ENCODE measurements around the gene DCLK1.

The DCLK1 gene

DNA sequence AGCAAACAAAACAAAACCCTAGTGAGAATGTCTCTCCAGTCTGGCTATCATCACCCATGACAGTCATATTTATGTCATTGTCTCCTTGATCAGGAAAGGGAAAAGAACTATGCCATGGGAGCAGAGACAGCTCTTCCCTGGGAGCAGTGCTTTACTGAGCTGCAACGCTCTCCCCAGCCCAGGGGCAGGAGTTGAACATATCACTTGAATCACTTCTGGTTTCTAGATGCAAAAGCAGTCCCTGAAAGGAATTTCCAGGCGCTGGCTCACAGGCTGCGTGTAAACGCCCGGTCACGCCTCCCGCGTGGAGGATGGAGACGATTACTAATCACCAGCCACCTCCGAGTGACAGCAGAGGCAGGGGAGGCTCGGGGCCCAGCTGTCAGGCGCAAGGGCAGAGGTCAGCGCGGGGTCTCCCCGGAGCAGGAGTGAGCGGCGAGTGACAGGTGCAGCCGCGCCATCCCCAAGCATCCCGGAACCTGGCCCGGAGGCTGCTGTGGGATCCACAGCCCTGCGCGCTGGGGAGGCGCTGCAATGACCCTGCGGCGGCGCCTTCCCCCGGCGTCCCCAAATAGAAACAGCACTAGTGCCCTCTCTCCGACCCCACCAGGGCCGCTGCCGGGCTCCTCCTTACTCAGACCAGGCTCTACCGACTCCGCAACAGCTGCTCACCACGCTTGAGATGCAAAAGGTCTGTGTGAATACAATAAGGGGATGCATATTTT, 23.5 kb upstream of the DCLK1 start:
- H3K4me3 ChIP-seq (replicated peaks; ENCODE audit: insufficient read depth, low read length): no peak overlapping the region
- H3K27me3 ChIP-seq (ENCODE audit: insufficient read depth, poor library complexity, severe bottlenecking): peaks cover 15% of the 10 kb centered on the region
- H3K27ac ChIP-seq (replicated peaks): no peak overlapping the region
- TF ChIP-seq SPI1 (IDR thresholded peaks at IDR 0.05; ENCODE audit: borderline replicate concordance, low read depth): no peak
- TF ChIP-seq, protein P1, sequence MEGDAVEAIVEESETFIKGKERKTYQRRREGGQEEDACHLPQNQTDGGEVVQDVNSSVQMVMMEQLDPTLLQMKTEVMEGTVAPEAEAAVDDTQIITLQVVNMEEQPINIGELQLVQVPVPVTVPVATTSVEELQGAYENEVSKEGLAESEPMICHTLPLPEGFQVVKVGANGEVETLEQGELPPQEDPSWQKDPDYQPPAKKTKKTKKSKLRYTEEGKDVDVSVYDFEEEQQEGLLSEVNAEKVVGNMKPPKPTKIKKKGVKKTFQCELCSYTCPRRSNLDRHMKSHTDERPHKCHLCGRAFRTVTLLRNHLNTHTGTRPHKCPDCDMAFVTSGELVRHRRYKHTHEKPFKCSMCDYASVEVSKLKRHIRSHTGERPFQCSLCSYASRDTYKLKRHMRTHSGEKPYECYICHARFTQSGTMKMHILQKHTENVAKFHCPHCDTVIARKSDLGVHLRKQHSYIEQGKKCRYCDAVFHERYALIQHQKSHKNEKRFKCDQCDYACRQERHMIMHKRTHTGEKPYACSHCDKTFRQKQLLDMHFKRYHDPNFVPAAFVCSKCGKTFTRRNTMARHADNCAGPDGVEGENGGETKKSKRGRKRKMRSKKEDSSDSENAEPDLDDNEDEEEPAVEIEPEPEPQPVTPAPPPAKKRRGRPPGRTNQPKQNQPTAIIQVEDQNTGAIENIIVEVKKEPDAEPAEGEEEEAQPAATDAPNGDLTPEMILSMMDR (IDR thresholded peaks at IDR 0.05; ENCODE audit: insufficient read depth, low read length): no peak
- TF ChIP-seq, protein P2, sequence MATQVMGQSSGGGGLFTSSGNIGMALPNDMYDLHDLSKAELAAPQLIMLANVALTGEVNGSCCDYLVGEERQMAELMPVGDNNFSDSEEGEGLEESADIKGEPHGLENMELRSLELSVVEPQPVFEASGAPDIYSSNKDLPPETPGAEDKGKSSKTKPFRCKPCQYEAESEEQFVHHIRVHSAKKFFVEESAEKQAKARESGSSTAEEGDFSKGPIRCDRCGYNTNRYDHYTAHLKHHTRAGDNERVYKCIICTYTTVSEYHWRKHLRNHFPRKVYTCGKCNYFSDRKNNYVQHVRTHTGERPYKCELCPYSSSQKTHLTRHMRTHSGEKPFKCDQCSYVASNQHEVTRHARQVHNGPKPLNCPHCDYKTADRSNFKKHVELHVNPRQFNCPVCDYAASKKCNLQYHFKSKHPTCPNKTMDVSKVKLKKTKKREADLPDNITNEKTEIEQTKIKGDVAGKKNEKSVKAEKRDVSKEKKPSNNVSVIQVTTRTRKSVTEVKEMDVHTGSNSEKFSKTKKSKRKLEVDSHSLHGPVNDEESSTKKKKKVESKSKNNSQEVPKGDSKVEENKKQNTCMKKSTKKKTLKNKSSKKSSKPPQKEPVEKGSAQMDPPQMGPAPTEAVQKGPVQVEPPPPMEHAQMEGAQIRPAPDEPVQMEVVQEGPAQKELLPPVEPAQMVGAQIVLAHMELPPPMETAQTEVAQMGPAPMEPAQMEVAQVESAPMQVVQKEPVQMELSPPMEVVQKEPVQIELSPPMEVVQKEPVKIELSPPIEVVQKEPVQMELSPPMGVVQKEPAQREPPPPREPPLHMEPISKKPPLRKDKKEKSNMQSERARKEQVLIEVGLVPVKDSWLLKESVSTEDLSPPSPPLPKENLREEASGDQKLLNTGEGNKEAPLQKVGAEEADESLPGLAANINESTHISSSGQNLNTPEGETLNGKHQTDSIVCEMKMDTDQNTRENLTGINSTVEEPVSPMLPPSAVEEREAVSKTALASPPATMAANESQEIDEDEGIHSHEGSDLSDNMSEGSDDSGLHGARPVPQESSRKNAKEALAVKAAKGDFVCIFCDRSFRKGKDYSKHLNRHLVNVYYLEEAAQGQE (IDR thresholded peaks at IDR 0.05; ENCODE audit: insufficient replicate concordance, low read depth): no peak
- TF ChIP-seq GABPA (IDR thresholded peaks at IDR 0.05; ENCODE audit: low read depth): no peak
- no peak for TF ChIP-seq POLR2AphosphoS5 (IDR thresholded peaks at IDR 0.05; ENCODE audit: low read depth)
- DNase-seq (ENCODE audit: low read depth in 1 of 2, low spot score in 1 of 2): no peak

DNA sequence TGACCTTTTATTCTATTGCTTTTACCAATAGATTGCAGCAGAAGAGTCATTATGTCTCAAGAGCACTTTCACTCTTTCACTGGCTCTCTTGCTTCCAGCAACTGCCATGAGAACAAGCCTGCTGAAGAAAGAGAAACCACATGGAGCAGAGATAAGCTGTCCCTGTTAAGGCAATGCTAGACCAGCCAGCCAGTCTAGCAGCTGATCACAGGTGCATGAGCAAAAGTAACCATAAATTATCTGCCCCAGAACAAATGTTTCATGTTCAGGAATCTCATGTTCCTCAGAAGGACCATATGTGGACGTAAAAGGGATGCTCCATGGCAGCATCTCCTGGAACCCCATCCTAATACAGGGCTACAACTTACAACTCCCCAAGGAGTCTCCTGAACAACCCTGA, 20.4 kb upstream of the DCLK1 start:
- no peak overlapping the region for H3K4me3 ChIP-seq (replicated peaks; ENCODE audit: insufficient read depth, low read length)
- H3K27me3 ChIP-seq (ENCODE audit: insufficient read depth, poor library complexity, severe bottlenecking): peaks cover 15% of the 10 kb centered on the region
- DNase-seq (ENCODE audit: low read depth in 1 of 2, low spot score in 1 of 2): no peak
- TF ChIP-seq, protein P2 (IDR thresholded peaks at IDR 0.05; ENCODE audit: insufficient replicate concordance, low read depth): no peak
- TF ChIP-seq POLR2AphosphoS5 (IDR thresholded peaks at IDR 0.05; ENCODE audit: low read depth): no peak
- H3K27ac ChIP-seq (replicated peaks): no peak overlapping the region

DNA sequence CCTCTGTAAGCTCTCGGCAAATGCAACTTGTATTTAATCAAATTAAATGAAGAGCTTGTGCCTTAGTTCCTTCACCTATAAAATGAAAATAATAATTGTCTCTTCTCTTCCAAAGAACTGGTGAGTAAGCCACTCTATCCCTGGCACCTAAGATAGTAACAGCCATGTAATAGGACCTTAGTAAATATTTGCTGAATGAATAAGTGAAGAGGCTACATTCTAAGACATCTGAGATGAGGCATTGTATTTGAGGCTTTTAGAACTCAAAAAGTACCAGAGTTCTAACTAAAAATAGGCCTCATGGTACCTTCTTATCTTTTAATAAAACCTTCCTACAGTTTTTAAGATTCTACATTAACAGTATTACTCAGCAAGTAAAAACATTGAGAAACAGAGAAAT, 17.3 kb upstream of the DCLK1 start:
- Histone ChIP-seq H3K27me3 (ENCODE audit: insufficient read depth, poor library complexity, severe bottlenecking) (peaks cover 3% of the 10 kb centered on the region), H3K27ac (replicated peaks) (no peak overlapping the region), H3K4me3 (replicated peaks; ENCODE audit: insufficient read depth, low read length) (no peak overlapping the region)
- TF ChIP-seq POLR2AphosphoS5 (IDR thresholded peaks at IDR 0.05; ENCODE audit: low read depth): no peak
- TF ChIP-seq, protein P1 (IDR thresholded peaks at IDR 0.05; ENCODE audit: insufficient read depth, low read length): no peak
- TF ChIP-seq SPI1 (IDR thresholded peaks at IDR 0.05; ENCODE audit: borderline replicate concordance, low read depth): no peak
- no peak for TF ChIP-seq GABPA (IDR thresholded peaks at IDR 0.05; ENCODE audit: low read depth)
- TF ChIP-seq, protein P2 (IDR thresholded peaks at IDR 0.05; ENCODE audit: insufficient replicate concordance, low read depth): no peak
- DNase-seq (ENCODE audit: low read depth in 1 of 2, low spot score in 1 of 2): no peak
